Neural cell (in vitro differentiated cells): ENCODE measurements around the gene PPFIBP1. TPM values are rescaled to one million over a fixed set of nuclear protein-coding genes. Genes with fewer than 3 reads are reported as not detected.

Source experiments
- H2AFZ ChIP-seq: fragments of 200-600, 300-800 bp; sonication (generic), shearing (Covaris generic); 2 replicates; pipeline ENCODE4 v1.6.0; 2014; ENCODE audit warnings: low read depth, mild to moderate bottlenecking, antibody characterized with exemption, low read length, moderate library complexity
- H3F3A ChIP-seq: fragments of 200-600 bp; shearing (Covaris generic); 2 replicates; pipeline ENCODE4 v1.6.1; 2016; ENCODE audit warnings: mild to moderate bottlenecking, moderate library complexity, mixed read lengths, antibody characterized with exemption, low read length; ENCODE audit not compliant: insufficient read depth, poor library complexity, severe bottlenecking
- H3K27ac ChIP-seq: fragments of 200-600, 300-800 bp; sonication (generic), shearing (Covaris generic); 2 replicates; pipeline ENCODE4 v1.5.1; 2014; ENCODE audit warnings: mild to moderate bottlenecking, low read length, moderate library complexity
- H3K27me3 ChIP-seq: fragments of 300-800, 200-600 bp; sonication (generic), shearing (Covaris generic); 2 replicates; pipeline ENCODE4 v1.6.0; 2014; ENCODE audit warnings: mild to moderate bottlenecking, low read depth, low read length, moderate library complexity; ENCODE audit not compliant: insufficient read depth
- H3K36me3 ChIP-seq: fragments of 300-800, 200-600 bp; sonication (generic), shearing (Covaris generic); 2 replicates; pipeline ENCODE4 v1.5.1; 2014; ENCODE audit warnings: mild to moderate bottlenecking, antibody characterized with exemption, low read length, moderate library complexity; ENCODE audit not compliant: insufficient read depth
- H3K4me2 ChIP-seq: fragments of 300-800, 200-600 bp; sonication (generic), shearing (Covaris generic); 2 replicates; pipeline ENCODE4 v1.6.0; 2014; ENCODE audit warnings: mild to moderate bottlenecking, low read length
- H3K4me3 ChIP-seq: fragments of 300-800, 200-600 bp; sonication (generic), shearing (Covaris generic); 2 replicates; pipeline ENCODE4 v1.5.1; 2014; ENCODE audit warnings: mild to moderate bottlenecking, low read length, moderate library complexity
- H3K79me2 ChIP-seq: fragments of 200-600 bp; shearing (Covaris generic); replicated peaks from 2 replicates; pipeline ENCODE4 v1.6.0; 2014; ENCODE audit warnings: mild to moderate bottlenecking, low read length, moderate library complexity; ENCODE audit not compliant: insufficient read depth
- H3K9ac ChIP-seq: fragments of 300-800, 200-600 bp; sonication (generic), shearing (Covaris generic); 2 replicates; pipeline ENCODE4 v1.6.1; 2016; ENCODE audit warnings: mild to moderate bottlenecking, low read length, mixed read lengths
- H3K9me2 ChIP-seq: fragments of 200-600 bp; shearing (Covaris generic); 2 replicates; pipeline ENCODE4 v1.6.1; 2016; ENCODE audit warnings: mild to moderate bottlenecking, low read length, mixed read lengths; ENCODE audit not compliant: insufficient read depth
- H3K9me3 ChIP-seq: fragments of 200-600, 300-800 bp; sonication (generic), shearing (Covaris generic); 2 replicates; pipeline ENCODE4 v1.6.1; 2016; ENCODE audit warnings: mild to moderate bottlenecking, mixed run types, low read length, moderate library complexity, mixed read lengths
- H4K20me1 ChIP-seq: fragments of 200-600 bp; shearing (Covaris generic); 2 replicates; pipeline ENCODE4 v1.6.1; 2016; ENCODE audit warnings: mild to moderate bottlenecking, mixed run types; ENCODE audit not compliant: insufficient read depth
- CTCF ChIP-seq: fragments of 450-650 bp; IDR thresholded peaks from 2 replicates; pipeline ENCODE4 v1.5.1; 2014; ENCODE audit warnings: antibody characterized with exemption, mild to moderate bottlenecking, moderate library complexity; ENCODE audit not compliant: poor library complexity, severe bottlenecking
- EP300 ChIP-seq: fragments of 450-650 bp; conservative IDR thresholded peaks from 2 replicates; pipeline ENCODE4 v1.6.1; 2014; ENCODE audit warnings: antibody characterized with exemption, mild to moderate bottlenecking, moderate library complexity; ENCODE audit not compliant: poor library complexity, severe bottlenecking
- EZH2 ChIP-seq: fragments of 200-600, 300-800 bp; shearing (Covaris generic), sonication (generic); IDR thresholded peaks from 2 replicates; pipeline ENCODE4 v1.6.1; 2014; ENCODE audit warnings: antibody characterized with exemption, low read length, borderline replicate concordance, mild to moderate bottlenecking; ENCODE audit not compliant: insufficient read depth, poor library complexity, severe bottlenecking
- MXI1 ChIP-seq: fragments of 450-650 bp; conservative IDR thresholded peaks from 2 replicates; pipeline ENCODE4 v1.6.1; 2014; ENCODE audit warnings: antibody characterized with exemption, mild to moderate bottlenecking; ENCODE audit not compliant: poor library complexity, severe bottlenecking
- POLR2AphosphoS5 ChIP-seq: IDR thresholded peaks from 2 replicates; pipeline ENCODE4 v1.6.1; 2012
- RAD21 ChIP-seq: fragments of 450-650 bp; conservative IDR thresholded peaks from 2 replicates; pipeline ENCODE4 v1.6.1; 2014; ENCODE audit warnings: antibody characterized with exemption, mild to moderate bottlenecking, moderate library complexity
- REST ChIP-seq: IDR thresholded peaks from 2 replicates; pipeline ENCODE4 v1.6.1; 2012; ENCODE audit warnings: borderline replicate concordance
- SMC3 ChIP-seq: fragments of 450-650 bp; conservative IDR thresholded peaks from 2 replicates; pipeline ENCODE4 v1.6.1; 2014; ENCODE audit warnings: antibody characterized with exemption, mild to moderate bottlenecking, moderate library complexity; ENCODE audit not compliant: poor library complexity
- TAF1 ChIP-seq: IDR thresholded peaks from 2 replicates; pipeline ENCODE4 v1.6.1; 2012; ENCODE audit warnings: low read depth
- polyA plus RNA-seq: library from polyadenylated mRNA; depleted of rRNA; stranded (reverse); fragments of >200 nt; gene quantifications from 2 replicates; pipeline ENCODE4 v1.2.3, GENCODE V29; 2014

PPFIBP1 gene
- polyA plus RNA-seq, 1 donor from 2014 or later = 30.2 TPM

- H3F3A ChIP-seq = no peaks in the 10 kb centered on the region
- no peaks in the 10 kb centered on the region for H3K9me3 ChIP-seq
- H3K4me2 ChIP-seq = no peak overlapping the region
- H3K27ac ChIP-seq = no peak overlapping the region
- H3K27me3 ChIP-seq = no peaks in the 10 kb centered on the region
- H3K9me2 ChIP-seq = no peaks in the 10 kb centered on the region
- H4K20me1 ChIP-seq = no peaks in the 10 kb centered on the region
- H2AFZ ChIP-seq = no peak overlapping the region
- no peaks in the 10 kb centered on the region for H3K79me2 ChIP-seq
- no peaks in the 10 kb centered on the region for H3K36me3 ChIP-seq
- H3K4me3 ChIP-seq = no peak overlapping the region
- H3K9ac ChIP-seq = no peak overlapping the region
- TF ChIP-seq CTCF (peak; percentile 42), TAF1 (no peak), EZH2 (no peak), SMC3 (no peak)
Observed at GRCh38 chr12:27703720-27704452, 179.9 kb downstream of the PPFIBP1 start.

- Histone ChIP-seq H3K79me2 (peaks cover 3% of the 10 kb centered on the region), H3K4me2 (no peak overlapping the region), H3K4me3 (no peak overlapping the region), H3K9ac (no peak overlapping the region), H3K9me2 (no peaks in the 10 kb centered on the region), H3F3A (no peaks in the 10 kb centered on the region), H3K9me3 (no peaks in the 10 kb centered on the region), H3K27me3 (no peaks in the 10 kb centered on the region), H3K27ac (no peak overlapping the region), H4K20me1 (no peaks in the 10 kb centered on the region), H2AFZ (no peak overlapping the region), H3K36me3 (no peaks in the 10 kb centered on the region)
- TF ChIP-seq EZH2 (no peak), CTCF (no peak), POLR2AphosphoS5 (no peak), MXI1 (no peak), TAF1 (no peak), RAD21 (no peak), SMC3 (no peak), EP300 (no peak), REST (no peak)
Observed at GRCh38 chr12:27705263-27705662, 181.3 kb downstream of the PPFIBP1 start.
